Suprapubic skin (tissue), 4 donors: ENCODE data around the gene PPP4R2. TPM values are rescaled to one million over a fixed set of nuclear protein-coding genes. Genes with fewer than 3 reads are reported as not detected.

Experiments used
- DNase-seq, 2 donors: peaks; one replicate each; pipeline ENCODE4 v3.0.0-alpha.2; 2019; ENCODE audit warnings: low spot score in 2 of 2
- H3K27ac ChIP-seq: fragments of 200-600 bp; sonication (generic); one replicate; pipeline ENCODE4 v1.5.1; 2019
- H3K27me3 ChIP-seq: fragments of 200-600 bp; sonication (generic); one replicate; pipeline ENCODE4 v1.5.1; 2019
- H3K36me3 ChIP-seq: fragments of 200-600 bp; sonication (generic); one replicate; pipeline ENCODE4 v1.5.1; 2019
- H3K4me1 ChIP-seq: fragments of 200-600 bp; sonication (generic); one replicate; pipeline ENCODE4 v1.5.1; 2019
- H3K4me3 ChIP-seq: fragments of 200-600 bp; sonication (generic); one replicate; pipeline ENCODE4 v1.5.1; 2019; ENCODE audit warnings: mild to moderate bottlenecking
- H3K9me3 ChIP-seq: fragments of 200-600 bp; sonication (generic); one replicate; pipeline ENCODE4 v1.5.1; 2019
- CTCF ChIP-seq, 2 donors: fragments of 200-600 bp in 1 of 2; fragments of 450-650 bp in 1 of 2; sonication (generic) in 1 of 2; IDR thresholded peaks; one replicate each; pipeline ENCODE4 v1.5.1; 2016 to 2019; ENCODE audit warnings: antibody characterized with exemption in 2 of 2, mild to moderate bottlenecking in 1 of 2, moderate library complexity in 1 of 2
- EP300 ChIP-seq: sonication (generic); formaldehyde crosslinking; IDR thresholded peaks from one replicate; pipeline ENCODE4 v1.6.1; 2017; ENCODE audit warnings: antibody characterized with exemption
- POLR2A ChIP-seq, 2 donors: fragments of 450-650 bp; IDR thresholded peaks; one replicate each; pipeline ENCODE4 v1.6.1; 2017; ENCODE audit warnings: antibody characterized with exemption in 2 of 2, mild to moderate bottlenecking in 2 of 2, moderate library complexity in 2 of 2
- POLR2AphosphoS5 ChIP-seq, 3 donors: sonication (generic); formaldehyde crosslinking; IDR thresholded peaks; one replicate each; pipeline ENCODE4 v1.6.1; 2017; ENCODE audit warnings: antibody characterized with exemption in 3 of 3
- WGBS: methylation state at CpG from one replicate; pipeline ENCODE4 v1.1.5; 2018; 5-methylcytosine and 5-hydroxymethylcytosine counted together
- total RNA-seq, 4 donors: library from RNA; depleted of rRNA; stranded (reverse); fragments of >200 nt; gene quantifications; one replicate each; pipeline ENCODE4 v1.1.0, GENCODE V29; 2016

Gene PPP4R2
- total RNA-seq, 4 donors from 2014 or later, result 24.4 to 46.3 (median 36.6) TPM

- no peak for TF ChIP-seq POLR2AphosphoS5 (IDR thresholded peaks at IDR 0.05)
- no peak for TF ChIP-seq POLR2A (IDR thresholded peaks at IDR 0.05)
- no peak for TF ChIP-seq EP300
- TF ChIP-seq CTCF (IDR thresholded peaks at IDR 0.05), result no peak
- no peak for DNase-seq
- Histone ChIP-seq H3K27ac (peak overlapping the region; percentile 51), H3K4me1 (peaks cover 45% of the 10 kb centered on the region), H3K27me3 (no peaks in the 10 kb centered on the region), H3K9me3 (no peaks in the 10 kb centered on the region), H3K36me3 (no peaks in the 10 kb centered on the region), H3K4me3 (no peak overlapping the region)
- 21% methylated on average over 1 of the region's 1 CpG for WGBS
Observed at GRCh38 chr3:73029321-73029796, 32.7 kb downstream of the PPP4R2 start.

GRCh38 chr3:73030073-73030597, 33.5 kb downstream of the PPP4R2 start:
- Histone ChIP-seq H3K27ac (peak overlapping the region; percentile 10), H3K27me3 (no peaks in the 10 kb centered on the region), H3K4me1 (peaks cover 37% of the 10 kb centered on the region), H3K4me3 (no peak overlapping the region), H3K9me3 (no peaks in the 10 kb centered on the region), H3K36me3 (no peaks in the 10 kb centered on the region)
- no peak for DNase-seq
- WGBS, result 98% methylated on average over 1 of the region's 1 CpG
- TF ChIP-seq CTCF (IDR thresholded peaks at IDR 0.05), result no peak
- TF ChIP-seq EP300, result no peak
- no peak for TF ChIP-seq POLR2AphosphoS5 (IDR thresholded peaks at IDR 0.05)
- TF ChIP-seq POLR2A (IDR thresholded peaks at IDR 0.05), result no peak

- Histone ChIP-seq H3K27me3 (no peaks in the 10 kb centered on the region), H3K27ac (no peak overlapping the region), H3K36me3 (no peaks in the 10 kb centered on the region), H3K4me1 (peaks cover 24% of the 10 kb centered on the region), H3K9me3 (no peaks in the 10 kb centered on the region), H3K4me3 (no peak overlapping the region)
- WGBS, result 39% methylated on average over 2 of the region's 2 CpGs
- no peak for TF ChIP-seq CTCF (IDR thresholded peaks at IDR 0.05)
- TF ChIP-seq POLR2AphosphoS5 (IDR thresholded peaks at IDR 0.05), result no peak
- no peak for TF ChIP-seq POLR2A (IDR thresholded peaks at IDR 0.05)
- TF ChIP-seq EP300, result no peak
- DNase-seq, result no peak
Observed at GRCh38 chr3:73031573-73032103, 35.0 kb downstream of the PPP4R2 start.

GRCh38 chr3:73036694-73037591, 40.3 kb downstream of the PPP4R2 start:
- 38% methylated on average over 3 of the region's 3 CpGs for WGBS
- Histone ChIP-seq H3K36me3 (no peaks in the 10 kb centered on the region), H3K27me3 (no peaks in the 10 kb centered on the region), H3K4me3 (no peak overlapping the region), H3K27ac (no peak overlapping the region), H3K9me3 (no peaks in the 10 kb centered on the region), H3K4me1 (peaks cover 35% of the 10 kb centered on the region)
- TF ChIP-seq CTCF (IDR thresholded peaks at IDR 0.05), result no peak
- no peak for TF ChIP-seq POLR2AphosphoS5 (IDR thresholded peaks at IDR 0.05)
- no peak for TF ChIP-seq EP300
- no peak for TF ChIP-seq POLR2A (IDR thresholded peaks at IDR 0.05)
- DNase-seq, result no peak

GRCh38 chr3:73041537-73041936, 44.9 kb downstream of the PPP4R2 start:
- Histone ChIP-seq H3K9me3 (no peaks in the 10 kb centered on the region), H3K27me3 (no peaks in the 10 kb centered on the region), H3K4me3 (no peak overlapping the region), H3K4me1 (peaks cover 44% of the 10 kb centered on the region), H3K27ac (no peak overlapping the region), H3K36me3 (no peaks in the 10 kb centered on the region)
- DNase-seq, result no peak
- WGBS, result 34% methylated on average over 3 of the region's 3 CpGs
- TF ChIP-seq POLR2A (IDR thresholded peaks at IDR 0.05) (no peak), POLR2AphosphoS5 (IDR thresholded peaks at IDR 0.05) (no peak), CTCF (IDR thresholded peaks at IDR 0.05) (no peak), EP300 (no peak)
